HAP-1 (cell line): Measurements from ENCODE around the gene PSMF1.

Experiments
- DNase-seq, 2 experiments: peaks; one replicate each; pipeline ENCODE4 v3.0.0-alpha.2; 2016 to 2020; ENCODE audit warnings: low spot score in 2 of 2
- H3K27me3 ChIP-seq: fragments of 250-450 bp; sonication (Bioruptor Pico); 2 replicates; pipeline ENCODE4 v1.5.1; 2020; ENCODE audit warnings: low read depth, mild to moderate bottlenecking, moderate library complexity
- H3K36me3 ChIP-seq: fragments of 250-450 bp; sonication (Bioruptor Pico); replicated peaks from 2 replicates; pipeline ENCODE4 v1.5.1; 2020; ENCODE audit warnings: mild to moderate bottlenecking
- H3K4me1 ChIP-seq: fragments of 250-450 bp; sonication (Bioruptor Pico); 2 replicates; pipeline ENCODE4 v1.5.1; 2020; ENCODE audit warnings: mild to moderate bottlenecking
- H3K4me3 ChIP-seq: fragments of 250-450 bp; sonication (Bioruptor Pico); 2 replicates; pipeline ENCODE4 v1.5.1; 2020; ENCODE audit warnings: mild to moderate bottlenecking, moderate library complexity
- H3K9me3 ChIP-seq: fragments of 250-450 bp; sonication (Bioruptor Pico); 2 replicates; pipeline ENCODE4 v1.5.1; 2020; ENCODE audit warnings: mild to moderate bottlenecking, moderate library complexity
- in situ Hi-C: fragments of 300-500 bp; cut with MboI; formaldehyde crosslinking; loops from 3 replicates; pipeline ENCODE4 v1.14.3; 2020; ENCODE audit warnings: low sequenced_read_pairs, inconsistent platforms, mixed read lengths

The PSMF1 gene

GRCh38 chr20:1160496-1160895 lies 42.1 kb downstream of the PSMF1 start:
- peaks cover 20% of the 10 kb centered on the region for H3K36me3 ChIP-seq
- no peaks in the 10 kb centered on the region for H3K4me1 ChIP-seq
- H3K27me3 ChIP-seq, result no peaks in the 10 kb centered on the region
- in situ Hi-C loops, result no loop called here
- DNase-seq, result no peak
- H3K9me3 ChIP-seq, result no peaks in the 10 kb centered on the region
- H3K4me3 ChIP-seq, result no peak overlapping the region

GRCh38 chr20:1160991-1161390 lies 42.6 kb downstream of the PSMF1 start:
- no peaks in the 10 kb centered on the region for H3K4me1 ChIP-seq
- in situ Hi-C loops, result no loop called here
- H3K27me3 ChIP-seq, result no peaks in the 10 kb centered on the region
- peaks cover 23% of the 10 kb centered on the region for H3K36me3 ChIP-seq
- H3K9me3 ChIP-seq, result no peaks in the 10 kb centered on the region
- no peak overlapping the region for H3K4me3 ChIP-seq
- DNase-seq, result no peak

- in situ Hi-C loops, result no loop called here
- DNase-seq, result no peak
- no peaks in the 10 kb centered on the region for H3K9me3 ChIP-seq
- H3K36me3 ChIP-seq, result peaks cover 41% of the 10 kb centered on the region
- H3K27me3 ChIP-seq, result no peaks in the 10 kb centered on the region
- no peaks in the 10 kb centered on the region for H3K4me1 ChIP-seq
- H3K4me3 ChIP-seq, result no peak overlapping the region
These were observed 44.7 kb downstream of the PSMF1 start for GRCh38 chr20:1163105-1163504.

GRCh38 chr20:1163653-1164052 lies 45.3 kb downstream of the PSMF1 start:
- H3K4me1 ChIP-seq, result no peaks in the 10 kb centered on the region
- DNase-seq, result no peak
- no peak overlapping the region for H3K4me3 ChIP-seq
- H3K9me3 ChIP-seq, result no peaks in the 10 kb centered on the region
- peaks cover 47% of the 10 kb centered on the region for H3K36me3 ChIP-seq
- in situ Hi-C loops, result no loop called here
- no peaks in the 10 kb centered on the region for H3K27me3 ChIP-seq

- H3K27me3 ChIP-seq, result no peaks in the 10 kb centered on the region
- H3K36me3 ChIP-seq, result peaks cover 56% of the 10 kb centered on the region
- no peak for DNase-seq
- no peaks in the 10 kb centered on the region for H3K9me3 ChIP-seq
- in situ Hi-C loops, result no loop called here
- H3K4me3 ChIP-seq, result no peak overlapping the region
- no peaks in the 10 kb centered on the region for H3K4me1 ChIP-seq
These were observed 46.5 kb downstream of the PSMF1 start for GRCh38 chr20:1164871-1165270.

GRCh38 chr20:1165521-1165920 lies 47.1 kb downstream of the PSMF1 start:
- Histone ChIP-seq H3K4me3 (no peak overlapping the region), H3K27me3 (no peaks in the 10 kb centered on the region), H3K9me3 (no peaks in the 10 kb centered on the region), H3K4me1 (no peaks in the 10 kb centered on the region), H3K36me3 (peaks cover 58% of the 10 kb centered on the region)
- no peak for DNase-seq
- in situ Hi-C loops, result no loop called here

GRCh38 chr20:1165941-1166340 lies 47.5 kb downstream of the PSMF1 start:
- H3K9me3 ChIP-seq, result no peaks in the 10 kb centered on the region
- peaks cover 53% of the 10 kb centered on the region for H3K36me3 ChIP-seq
- DNase-seq, result no peak
- no peaks in the 10 kb centered on the region for H3K4me1 ChIP-seq
- H3K4me3 ChIP-seq, result no peak overlapping the region
- H3K27me3 ChIP-seq, result no peaks in the 10 kb centered on the region
- in situ Hi-C loops, result no loop called here

GRCh38 chr20:1166948-1167720 lies 48.7 kb downstream of the PSMF1 start:
- Histone ChIP-seq H3K27me3 (no peaks in the 10 kb centered on the region), H3K36me3 (peaks cover 51% of the 10 kb centered on the region), H3K9me3 (no peaks in the 10 kb centered on the region), H3K4me1 (no peaks in the 10 kb centered on the region), H3K4me3 (no peak overlapping the region)
- DNase-seq, result no peak
- in situ Hi-C loops, result no loop called here

GRCh38 chr20:1169224-1169623 lies 50.8 kb downstream of the PSMF1 start:
- Histone ChIP-seq H3K4me3 (no peak overlapping the region), H3K36me3 (peaks cover 49% of the 10 kb centered on the region), H3K27me3 (no peaks in the 10 kb centered on the region), H3K4me1 (no peaks in the 10 kb centered on the region), H3K9me3 (no peaks in the 10 kb centered on the region)
- DNase-seq, result no peak
- in situ Hi-C loops, result no loop called here

GRCh38 chr20:1171461-1172093 lies 53.2 kb downstream of the PSMF1 start:
- H3K4me1 ChIP-seq, result no peaks in the 10 kb centered on the region
- H3K27me3 ChIP-seq, result no peaks in the 10 kb centered on the region
- no peak overlapping the region for H3K4me3 ChIP-seq
- in situ Hi-C loops, result no loop called here
- DNase-seq, result peak in 1 of 2 experiments; percentile 67
- peaks cover 32% of the 10 kb centered on the region for H3K36me3 ChIP-seq
- no peaks in the 10 kb centered on the region for H3K9me3 ChIP-seq

GRCh38 chr20:1173698-1174097 lies 55.3 kb downstream of the PSMF1 start:
- Histone ChIP-seq H3K9me3 (no peaks in the 10 kb centered on the region), H3K27me3 (no peaks in the 10 kb centered on the region), H3K36me3 (peaks cover 12% of the 10 kb centered on the region), H3K4me1 (no peaks in the 10 kb centered on the region), H3K4me3 (no peak overlapping the region)
- DNase-seq, result no peak
- in situ Hi-C loops, result no loop called here

- Histone ChIP-seq H3K4me3 (no peak overlapping the region), H3K4me1 (no peaks in the 10 kb centered on the region), H3K9me3 (no peaks in the 10 kb centered on the region), H3K27me3 (no peaks in the 10 kb centered on the region), H3K36me3 (peaks cover 4% of the 10 kb centered on the region)
- in situ Hi-C loops, result no loop called here
- no peak for DNase-seq
These were observed 56.4 kb downstream of the PSMF1 start for GRCh38 chr20:1174787-1175186.

- Histone ChIP-seq H3K27me3 (no peaks in the 10 kb centered on the region), H3K4me1 (no peaks in the 10 kb centered on the region), H3K36me3 (no peaks in the 10 kb centered on the region), H3K9me3 (no peaks in the 10 kb centered on the region), H3K4me3 (no peak overlapping the region)
- in situ Hi-C loops, result no loop called here
- peak in 1 of 2 experiments; percentile 36 for DNase-seq
These were observed 59.3 kb downstream of the PSMF1 start for GRCh38 chr20:1177680-1178079.

GRCh38 chr20:1178103-1178502 lies 59.7 kb downstream of the PSMF1 start:
- in situ Hi-C loops, result no loop called here
- H3K9me3 ChIP-seq, result no peaks in the 10 kb centered on the region
- H3K4me3 ChIP-seq, result no peak overlapping the region

More at GRCh38 chr20:1178103-1178502, 59.7 kb downstream of the PSMF1 start:
- H3K27me3 ChIP-seq, result no peaks in the 10 kb centered on the region
- no peak for DNase-seq
- H3K36me3 ChIP-seq, result no peaks in the 10 kb centered on the region
- H3K4me1 ChIP-seq, result no peaks in the 10 kb centered on the region
